Measurements from ENCODE around the gene SPART. TPM values are rescaled to one million over a fixed set of nuclear protein-coding genes. Genes with fewer than 3 reads are reported as not detected.

SPART gene
- total and polyA plus RNA-seq, 2 of the 8 experiments (the other 6 are each of a cell fraction or from before 2014, with no cell fraction given) = 27.2 to 74.1 TPM

DNA sequence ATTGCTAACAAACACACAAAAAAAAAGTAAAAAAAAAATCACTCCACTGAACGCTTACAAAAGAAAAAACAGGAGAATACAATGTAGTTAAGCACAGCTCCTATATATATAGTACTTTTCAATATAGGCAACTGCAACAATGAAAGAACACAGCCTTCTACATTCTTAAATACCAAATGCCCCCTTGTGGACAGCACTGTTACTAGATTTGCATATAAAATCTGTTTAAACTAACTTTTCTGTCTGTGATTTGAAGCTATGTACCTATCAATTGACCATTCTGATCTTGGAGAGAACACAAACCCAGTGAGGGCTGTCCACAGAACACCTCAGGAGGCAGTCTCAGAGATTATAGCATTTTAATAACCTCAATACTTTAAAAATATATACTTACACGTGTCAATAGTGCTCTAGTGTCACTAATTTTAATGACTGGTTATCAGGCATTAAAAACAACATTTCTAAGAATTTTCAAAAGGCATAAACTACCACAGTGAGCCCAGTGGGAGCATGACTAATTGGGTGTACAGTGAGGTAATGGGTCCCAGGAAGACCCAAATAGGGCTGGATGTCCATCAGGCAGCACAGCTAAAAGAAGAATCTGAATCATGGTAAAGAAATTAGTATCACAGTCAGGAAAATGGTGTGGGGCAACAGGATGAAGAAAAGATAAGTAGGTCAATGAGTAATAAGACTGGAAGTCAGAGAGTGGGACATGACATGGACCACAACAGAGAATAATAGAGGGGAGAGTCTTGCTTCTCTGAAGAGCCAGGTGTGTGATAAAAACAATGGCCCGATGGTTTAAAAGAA, 70.8 kb downstream of the SPART start (continued):
- TF ChIP-seq, protein P1, sequence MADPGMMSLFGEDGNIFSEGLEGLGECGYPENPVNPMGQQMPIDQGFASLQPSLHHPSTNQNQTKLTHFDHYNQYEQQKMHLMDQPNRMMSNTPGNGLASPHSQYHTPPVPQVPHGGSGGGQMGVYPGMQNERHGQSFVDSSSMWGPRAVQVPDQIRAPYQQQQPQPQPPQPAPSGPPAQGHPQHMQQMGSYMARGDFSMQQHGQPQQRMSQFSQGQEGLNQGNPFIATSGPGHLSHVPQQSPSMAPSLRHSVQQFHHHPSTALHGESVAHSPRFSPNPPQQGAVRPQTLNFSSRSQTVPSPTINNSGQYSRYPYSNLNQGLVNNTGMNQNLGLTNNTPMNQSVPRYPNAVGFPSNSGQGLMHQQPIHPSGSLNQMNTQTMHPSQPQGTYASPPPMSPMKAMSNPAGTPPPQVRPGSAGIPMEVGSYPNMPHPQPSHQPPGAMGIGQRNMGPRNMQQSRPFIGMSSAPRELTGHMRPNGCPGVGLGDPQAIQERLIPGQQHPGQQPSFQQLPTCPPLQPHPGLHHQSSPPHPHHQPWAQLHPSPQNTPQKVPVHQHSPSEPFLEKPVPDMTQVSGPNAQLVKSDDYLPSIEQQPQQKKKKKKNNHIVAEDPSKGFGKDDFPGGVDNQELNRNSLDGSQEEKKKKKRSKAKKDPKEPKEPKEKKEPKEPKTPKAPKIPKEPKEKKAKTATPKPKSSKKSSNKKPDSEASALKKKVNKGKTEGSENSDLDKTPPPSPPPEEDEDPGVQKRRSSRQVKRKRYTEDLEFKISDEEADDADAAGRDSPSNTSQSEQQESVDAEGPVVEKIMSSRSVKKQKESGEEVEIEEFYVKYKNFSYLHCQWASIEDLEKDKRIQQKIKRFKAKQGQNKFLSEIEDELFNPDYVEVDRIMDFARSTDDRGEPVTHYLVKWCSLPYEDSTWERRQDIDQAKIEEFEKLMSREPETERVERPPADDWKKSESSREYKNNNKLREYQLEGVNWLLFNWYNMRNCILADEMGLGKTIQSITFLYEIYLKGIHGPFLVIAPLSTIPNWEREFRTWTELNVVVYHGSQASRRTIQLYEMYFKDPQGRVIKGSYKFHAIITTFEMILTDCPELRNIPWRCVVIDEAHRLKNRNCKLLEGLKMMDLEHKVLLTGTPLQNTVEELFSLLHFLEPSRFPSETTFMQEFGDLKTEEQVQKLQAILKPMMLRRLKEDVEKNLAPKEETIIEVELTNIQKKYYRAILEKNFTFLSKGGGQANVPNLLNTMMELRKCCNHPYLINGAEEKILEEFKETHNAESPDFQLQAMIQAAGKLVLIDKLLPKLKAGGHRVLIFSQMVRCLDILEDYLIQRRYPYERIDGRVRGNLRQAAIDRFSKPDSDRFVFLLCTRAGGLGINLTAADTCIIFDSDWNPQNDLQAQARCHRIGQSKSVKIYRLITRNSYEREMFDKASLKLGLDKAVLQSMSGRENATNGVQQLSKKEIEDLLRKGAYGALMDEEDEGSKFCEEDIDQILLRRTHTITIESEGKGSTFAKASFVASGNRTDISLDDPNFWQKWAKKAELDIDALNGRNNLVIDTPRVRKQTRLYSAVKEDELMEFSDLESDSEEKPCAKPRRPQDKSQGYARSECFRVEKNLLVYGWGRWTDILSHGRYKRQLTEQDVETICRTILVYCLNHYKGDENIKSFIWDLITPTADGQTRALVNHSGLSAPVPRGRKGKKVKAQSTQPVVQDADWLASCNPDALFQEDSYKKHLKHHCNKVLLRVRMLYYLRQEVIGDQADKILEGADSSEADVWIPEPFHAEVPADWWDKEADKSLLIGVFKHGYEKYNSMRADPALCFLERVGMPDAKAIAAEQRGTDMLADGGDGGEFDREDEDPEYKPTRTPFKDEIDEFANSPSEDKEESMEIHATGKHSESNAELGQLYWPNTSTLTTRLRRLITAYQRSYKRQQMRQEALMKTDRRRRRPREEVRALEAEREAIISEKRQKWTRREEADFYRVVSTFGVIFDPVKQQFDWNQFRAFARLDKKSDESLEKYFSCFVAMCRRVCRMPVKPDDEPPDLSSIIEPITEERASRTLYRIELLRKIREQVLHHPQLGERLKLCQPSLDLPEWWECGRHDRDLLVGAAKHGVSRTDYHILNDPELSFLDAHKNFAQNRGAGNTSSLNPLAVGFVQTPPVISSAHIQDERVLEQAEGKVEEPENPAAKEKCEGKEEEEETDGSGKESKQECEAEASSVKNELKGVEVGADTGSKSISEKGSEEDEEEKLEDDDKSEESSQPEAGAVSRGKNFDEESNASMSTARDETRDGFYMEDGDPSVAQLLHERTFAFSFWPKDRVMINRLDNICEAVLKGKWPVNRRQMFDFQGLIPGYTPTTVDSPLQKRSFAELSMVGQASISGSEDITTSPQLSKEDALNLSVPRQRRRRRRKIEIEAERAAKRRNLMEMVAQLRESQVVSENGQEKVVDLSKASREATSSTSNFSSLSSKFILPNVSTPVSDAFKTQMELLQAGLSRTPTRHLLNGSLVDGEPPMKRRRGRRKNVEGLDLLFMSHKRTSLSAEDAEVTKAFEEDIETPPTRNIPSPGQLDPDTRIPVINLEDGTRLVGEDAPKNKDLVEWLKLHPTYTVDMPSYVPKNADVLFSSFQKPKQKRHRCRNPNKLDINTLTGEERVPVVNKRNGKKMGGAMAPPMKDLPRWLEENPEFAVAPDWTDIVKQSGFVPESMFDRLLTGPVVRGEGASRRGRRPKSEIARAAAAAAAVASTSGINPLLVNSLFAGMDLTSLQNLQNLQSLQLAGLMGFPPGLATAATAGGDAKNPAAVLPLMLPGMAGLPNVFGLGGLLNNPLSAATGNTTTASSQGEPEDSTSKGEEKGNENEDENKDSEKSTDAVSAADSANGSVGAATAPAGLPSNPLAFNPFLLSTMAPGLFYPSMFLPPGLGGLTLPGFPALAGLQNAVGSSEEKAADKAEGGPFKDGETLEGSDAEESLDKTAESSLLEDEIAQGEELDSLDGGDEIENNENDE (IDR thresholded peaks at IDR 0.05; ENCODE audit: insufficient replicate concordance, low read length) = no peak
- no peak for TF ChIP-seq HDAC6 (IDR thresholded peaks at IDR 0.05; ENCODE audit: low read depth, low read length)
- no peak for TF ChIP-seq GABPA (IDR thresholded peaks at IDR 0.05; ENCODE audit: borderline replicate concordance, insufficient read depth, low read length)
- TF ChIP-seq, protein P2, sequence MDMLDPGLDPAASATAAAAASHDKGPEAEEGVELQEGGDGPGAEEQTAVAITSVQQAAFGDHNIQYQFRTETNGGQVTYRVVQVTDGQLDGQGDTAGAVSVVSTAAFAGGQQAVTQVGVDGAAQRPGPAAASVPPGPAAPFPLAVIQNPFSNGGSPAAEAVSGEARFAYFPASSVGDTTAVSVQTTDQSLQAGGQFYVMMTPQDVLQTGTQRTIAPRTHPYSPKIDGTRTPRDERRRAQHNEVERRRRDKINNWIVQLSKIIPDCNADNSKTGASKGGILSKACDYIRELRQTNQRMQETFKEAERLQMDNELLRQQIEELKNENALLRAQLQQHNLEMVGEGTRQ (IDR thresholded peaks at IDR 0.05; ENCODE audit: low read length) = no peak
- no peak for TF ChIP-seq SIX5 (IDR thresholded peaks at IDR 0.05; ENCODE audit: low read depth, low read length)
- peak; percentile 63 to 73 for TF ChIP-seq RAD21 (IDR thresholded peaks at IDR 0.05 in 1 of 2, conservative IDR thresholded peaks at IDR 0.05 in 1 of 2; ENCODE audit: low read depth in 2 of 2, low read length in 2 of 2)

Measured in H1 (cell line).